NCI-H128 (cell line): ENCODE measurements around the gene TNK2.

Experiments
- DNase-seq: peaks from one replicate; lab custom pipeline; 2025; ENCODE audit not compliant: unreplicated experiment; lab: John Stamatoyannopoulos, UW

The TNK2 gene

DNA sequence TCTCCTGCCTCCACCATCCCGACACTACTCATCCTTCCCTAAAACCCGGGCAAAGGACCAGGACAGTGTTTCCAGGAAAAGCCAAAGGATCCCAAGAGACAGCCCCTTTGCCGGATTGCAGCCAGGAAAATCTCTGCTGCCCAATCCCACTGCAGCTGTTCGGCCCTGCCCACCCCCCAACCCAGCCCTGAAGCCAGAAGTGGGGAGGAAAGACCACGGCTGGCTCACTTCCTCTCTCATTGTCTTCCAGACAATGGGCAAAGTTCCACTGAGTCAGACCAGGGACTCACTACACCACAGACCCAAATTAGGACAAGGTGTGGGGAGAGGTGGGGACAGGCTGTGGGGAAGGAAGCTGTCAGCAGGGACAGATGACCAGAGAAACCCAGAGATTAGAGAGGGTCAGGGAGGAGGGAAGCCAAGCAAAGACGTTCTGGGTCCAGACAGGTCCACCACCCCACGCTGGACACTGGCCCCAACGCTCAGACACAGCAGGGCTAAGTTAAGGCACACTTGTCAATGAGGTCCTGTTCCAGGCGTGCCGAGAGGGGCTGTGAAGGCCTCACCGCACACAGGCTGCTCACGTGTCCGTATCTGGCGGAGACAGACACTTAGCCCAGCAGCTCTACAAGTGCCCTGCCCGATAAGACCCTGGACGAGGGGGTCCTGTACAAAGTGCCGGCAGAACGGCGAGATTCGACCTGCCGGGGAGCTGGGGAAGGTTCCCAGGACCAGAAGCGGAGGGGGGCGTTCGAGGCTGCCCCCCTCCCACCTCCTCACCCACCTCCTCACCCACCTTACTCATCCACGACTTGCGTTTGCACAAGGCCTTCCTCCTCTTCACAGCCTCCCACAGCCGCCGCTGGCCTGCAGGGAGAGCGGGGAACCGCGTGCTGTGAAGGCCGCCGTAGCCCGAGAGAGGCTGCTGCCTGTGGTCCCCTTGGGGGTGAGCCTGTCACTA lies 21.9 kb downstream of the TNK2 start:
- no peak for DNase-seq

- DNase-seq = no peak
Measured at GRCh38 chr3:195885036-195885891, 23.1 kb downstream of the TNK2 start.

DNA sequence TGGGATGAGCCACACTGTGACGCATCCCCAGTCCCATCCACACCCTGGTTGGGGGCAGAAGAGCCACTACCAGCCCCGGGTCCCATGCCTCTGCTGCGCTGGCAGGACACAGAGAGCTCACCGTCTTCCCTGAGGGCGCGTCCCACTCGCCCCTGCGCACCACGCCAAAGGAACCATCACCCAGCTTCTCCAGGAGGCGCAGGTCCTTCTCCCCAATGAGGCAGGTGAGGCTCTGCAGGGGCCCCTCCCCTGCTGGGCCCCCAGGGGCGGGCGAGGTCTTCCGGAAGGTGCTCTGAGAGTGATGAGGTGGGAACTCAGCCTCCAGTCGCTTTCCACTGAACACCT lies 23.7 kb downstream of the TNK2 start:
- no peak for DNase-seq

GRCh38 chr3:195883801-195884200 lies 24.6 kb downstream of the TNK2 start:
- no peak for DNase-seq

DNA sequence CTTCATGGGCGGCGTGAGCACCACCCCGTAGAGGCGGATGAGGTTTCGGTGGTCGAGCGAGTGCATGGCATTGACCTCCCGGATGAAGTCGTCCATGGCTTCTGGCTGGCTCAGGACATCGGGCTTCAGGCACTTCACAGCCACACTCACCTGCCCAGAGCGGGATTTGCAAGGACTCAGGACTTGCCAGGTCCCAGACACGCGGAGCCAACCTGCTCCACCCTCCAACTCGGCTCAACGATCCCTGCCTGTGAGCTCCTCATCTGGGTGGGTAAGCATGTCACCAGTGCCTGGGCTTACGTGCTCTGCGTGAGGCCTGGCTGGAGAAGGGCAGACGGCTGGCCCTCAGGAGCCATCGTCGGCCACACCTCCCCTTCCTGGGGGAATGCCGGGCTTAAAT lies 25.2 kb downstream of the TNK2 start:
- DNase-seq = no peak

DNA sequence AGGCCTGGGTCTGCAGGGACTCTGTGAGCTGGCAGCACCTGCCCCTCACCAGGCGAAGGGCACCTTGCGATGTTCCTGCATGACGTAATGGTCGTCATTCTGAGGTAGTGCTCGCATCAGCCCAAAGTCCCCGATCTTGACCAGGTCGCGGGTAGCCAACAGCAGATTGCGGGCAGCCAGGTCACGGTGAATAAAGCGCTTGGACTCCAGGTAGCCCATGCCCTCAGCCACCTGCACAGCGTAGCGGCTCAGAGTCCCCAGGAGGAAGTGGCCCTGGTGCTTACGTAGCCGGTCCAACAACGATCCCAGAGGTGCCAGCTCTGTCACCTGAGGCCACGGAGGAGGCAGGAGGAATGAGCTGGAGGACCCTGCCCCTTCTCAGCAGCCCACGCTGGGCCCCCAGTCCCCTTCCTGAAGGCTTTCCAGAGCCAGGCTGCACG lies 26.3 kb downstream of the TNK2 start:
- DNase-seq = no peak

DNA sequence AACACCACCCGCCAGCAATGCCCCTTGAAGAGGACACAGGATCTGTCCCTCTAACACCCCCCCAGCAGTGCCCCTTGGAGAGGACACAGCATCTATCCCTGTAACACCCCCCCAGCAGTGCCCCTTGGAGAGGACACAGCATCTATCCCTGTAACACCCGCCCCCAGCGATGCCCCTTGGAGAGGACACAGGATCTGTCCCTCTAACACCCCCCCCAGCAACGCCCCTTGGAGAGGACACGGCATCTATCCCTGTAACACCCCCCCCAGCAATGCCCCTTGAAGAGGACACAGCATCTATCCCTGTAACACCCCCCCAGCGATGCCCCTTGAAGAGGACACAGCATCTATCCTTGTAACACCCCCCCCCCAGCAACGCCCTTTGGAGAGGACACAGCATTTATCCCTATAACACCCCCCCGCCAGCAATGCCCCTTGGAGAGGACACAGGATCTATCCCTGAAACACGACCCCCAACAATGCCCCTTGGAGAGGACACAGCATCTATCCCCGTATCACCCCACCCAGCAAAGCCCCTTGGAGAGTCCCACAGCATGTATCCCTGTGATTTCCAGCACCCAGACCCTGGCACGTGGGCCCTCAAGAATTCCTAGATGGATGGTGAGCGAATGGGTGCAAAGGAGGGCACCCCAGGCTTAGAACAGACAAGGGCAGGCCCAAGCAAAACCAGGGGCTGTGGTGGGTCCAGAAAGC lies 26.9 kb downstream of the TNK2 start:
- DNase-seq = no peak

- DNase-seq = no peak
Measured at GRCh38 chr3:195880037-195880431, 28.3 kb downstream of the TNK2 start.

- no peak for DNase-seq
Measured at GRCh38 chr3:195879416-195880036, 28.8 kb downstream of the TNK2 start.

GRCh38 chr3:195878424-195879274 lies 29.7 kb downstream of the TNK2 start:
- DNase-seq = no peak

DNA sequence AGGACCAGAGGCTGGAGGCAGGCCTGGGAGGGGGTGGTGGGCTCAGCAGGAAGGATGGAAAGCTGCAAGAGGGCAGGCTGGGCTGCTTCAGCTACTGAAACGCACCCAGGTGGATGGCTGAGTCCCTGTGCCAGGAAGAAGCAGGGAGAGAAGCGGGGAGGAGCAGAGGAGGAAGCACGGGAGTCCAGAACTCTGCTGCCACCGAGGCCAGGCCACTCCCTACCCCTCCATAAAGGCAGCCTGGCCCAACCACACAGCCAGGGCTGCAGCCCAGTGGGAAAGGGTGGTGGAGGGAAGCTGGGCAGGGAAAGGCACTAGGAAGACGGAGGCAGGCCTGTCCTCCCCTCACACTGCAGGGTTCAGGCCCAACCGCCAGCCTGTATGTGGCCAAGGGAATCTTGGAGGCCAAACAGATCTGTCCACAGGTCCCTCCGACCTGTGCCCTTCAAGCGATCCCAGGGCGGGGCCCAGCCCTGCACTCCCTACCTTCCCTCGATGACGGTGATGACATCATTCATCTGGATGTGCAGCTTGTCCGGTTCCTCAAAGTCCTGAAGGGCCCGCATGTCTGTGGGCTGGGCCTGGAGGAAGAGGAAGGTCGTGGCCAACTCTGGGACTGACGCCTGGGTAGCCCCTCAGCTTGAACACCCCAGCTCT lies 30.5 kb downstream of the TNK2 start:
- DNase-seq = no peak

GRCh38 chr3:195877136-195877715 lies 31.1 kb downstream of the TNK2 start:
- DNase-seq = no peak

GRCh38 chr3:195876297-195877064 lies 31.9 kb downstream of the TNK2 start:
- DNase-seq = no peak

GRCh38 chr3:195875482-195876236 lies 32.7 kb downstream of the TNK2 start:
- DNase-seq = no peak

GRCh38 chr3:195873971-195874370 lies 34.4 kb downstream of the TNK2 start:
- no peak for DNase-seq

DNA sequence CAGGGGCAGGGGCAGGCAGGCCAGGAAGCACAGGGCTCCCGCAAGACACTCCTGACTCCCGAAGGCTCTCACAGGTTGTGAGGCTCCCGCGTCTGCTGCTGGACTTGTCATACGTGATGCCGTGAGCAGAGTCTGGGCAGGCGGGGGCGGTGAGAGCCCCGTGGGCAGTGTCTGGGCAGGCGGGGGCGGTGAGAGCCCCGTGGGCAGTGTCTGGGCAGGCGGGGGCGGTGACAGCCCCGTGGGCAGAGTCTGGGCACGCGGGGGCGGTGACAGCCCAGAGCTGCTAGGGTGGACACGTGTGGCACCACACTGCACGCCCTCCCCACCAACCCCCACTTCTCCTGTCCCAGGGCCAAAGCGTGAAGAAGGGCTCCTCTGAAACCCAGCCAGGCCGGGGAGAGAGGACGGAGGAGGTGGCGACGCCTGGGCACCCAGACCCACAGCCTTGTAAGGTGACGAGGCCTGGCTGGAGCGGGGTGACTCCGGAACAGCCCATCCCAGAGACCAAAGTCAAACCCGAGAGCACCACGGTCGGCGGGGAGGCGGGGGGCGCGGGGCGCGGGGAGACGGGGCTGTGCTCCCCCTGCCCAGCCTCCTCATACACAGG lies 35.0 kb downstream of the TNK2 start:
- DNase-seq = no peak

DNA sequence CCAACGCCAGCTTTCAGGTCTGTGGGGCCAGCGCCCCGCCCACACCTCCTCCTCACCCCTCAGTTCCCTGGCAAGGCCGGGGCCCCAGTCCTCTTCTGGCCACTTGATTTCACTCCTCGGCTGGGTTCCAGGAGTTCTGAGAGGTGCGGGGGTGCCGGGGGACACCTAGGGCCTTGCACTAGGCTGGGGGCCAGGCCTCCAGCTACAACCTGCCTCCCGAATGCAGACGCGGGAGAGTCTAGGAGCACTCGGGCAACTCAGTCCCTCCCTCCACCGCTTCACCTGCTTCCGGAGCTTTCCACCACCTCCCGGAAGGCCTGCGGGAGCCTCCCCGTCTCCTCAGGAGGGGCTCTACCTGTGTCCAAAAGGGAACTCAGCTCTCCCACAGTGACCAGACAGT lies 35.6 kb downstream of the TNK2 start:
- DNase-seq = no peak
